ENCODE data around the gene IMPDH1. TPM values are rescaled to one million over a fixed set of nuclear protein-coding genes. Genes with fewer than 3 reads are reported as not detected.
A peak's percentile ranks its signal among the peaks of the same experiment; 100 is the strongest.

The IMPDH1 gene
- total and polyA plus RNA-seq, 9 of the 15 experiments (the other 6 are each of a cell fraction or from before 2014, with no cell fraction given): 0.80 to 118 (median 64.3) TPM

GRCh38 chr7:128425850-128426249, 16.1 kb upstream of the IMPDH1 start (continued):
- TF ChIP-seq NCOR1 (IDR thresholded peaks at IDR 0.05) (no peak), ZNF592 (IDR thresholded peaks at IDR 0.05) (no peak), ZFP1 (CRISPR knock-in tag; IDR thresholded peaks at IDR 0.05) (no peak), HOMEZ (CRISPR knock-in tag; IDR thresholded peaks at IDR 0.05) (no peak), ZNF133 (CRISPR knock-in tag; IDR thresholded peaks at IDR 0.05) (0 out of 2 replicates have a peak, but pooled peaks have one; percentile 8), ZNF318 (IDR thresholded peaks at IDR 0.05; ENCODE audit: borderline replicate concordance in 1 of 2, low read depth in 1 of 2) (no peak), ZNF507 (tag; conservative IDR thresholded peaks at IDR 0.05) (no peak), PTTG1 (tag; IDR thresholded peaks at IDR 0.05; ENCODE audit: low read depth) (no peak), E2F8 (IDR thresholded peaks at IDR 0.05; ENCODE audit: low read depth, partially characterized antibody) (no peak), ZFPM2 (CRISPR knock-in tag; IDR thresholded peaks at IDR 0.05) (no peak), HMG20A (CRISPR knock-in tag; conservative IDR thresholded peaks at IDR 0.05) (no peak)
